ENCODE data around the gene S100A7A. TPM values are rescaled to one million over a fixed set of nuclear protein-coding genes. Genes with fewer than 3 reads are reported as not detected.
"Not testable (repeated sequence)": the region's sequence is repeated elsewhere in the genome, so short reads cannot be mapped to it uniquely, and the experiment has no call there.

Gene S100A7A
- total RNA-seq, 2 experiments from 2014 or later = not detected

DNA sequence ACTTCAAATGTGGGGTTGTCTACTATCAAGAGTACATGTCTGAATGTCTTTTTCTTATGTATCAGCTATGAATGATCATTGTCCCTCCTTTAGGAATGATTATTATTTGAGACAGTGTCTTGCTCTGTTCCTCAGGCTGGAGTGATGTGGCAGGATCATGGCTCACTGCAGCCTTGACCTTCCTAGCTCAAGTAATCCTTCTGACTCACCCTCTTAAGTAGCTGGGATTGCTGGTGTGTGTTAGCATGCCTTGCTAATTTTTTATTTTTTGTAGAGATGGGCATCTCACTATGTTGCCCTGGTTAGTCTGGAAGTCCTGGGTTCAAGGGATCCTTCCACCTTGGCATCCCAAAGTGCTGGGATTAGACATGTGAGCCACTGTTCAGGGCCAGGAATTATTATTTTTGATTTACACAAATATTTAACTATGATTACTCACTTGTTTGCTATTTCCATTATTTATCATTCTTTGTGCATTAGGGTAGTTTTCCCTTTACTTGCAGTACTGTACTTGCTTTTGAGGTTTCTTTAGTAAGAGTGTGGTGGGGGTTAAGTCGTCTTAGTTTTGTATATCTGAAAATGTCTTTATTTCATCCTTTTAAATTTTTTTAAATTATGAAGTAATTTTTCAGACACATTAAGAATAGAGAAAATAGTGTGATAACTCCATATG lies 31.3 kb downstream of the S100A7A start:
- POLR2A ChIA-PET = no interaction called here
- CTCF ChIA-PET = no interaction called here

GRCh38 chr1:153448851-153449250 lies 32.5 kb downstream of the S100A7A start:
- POLR2A ChIA-PET, CTCF ChIA-PET: not testable (repeated sequence)

DNA sequence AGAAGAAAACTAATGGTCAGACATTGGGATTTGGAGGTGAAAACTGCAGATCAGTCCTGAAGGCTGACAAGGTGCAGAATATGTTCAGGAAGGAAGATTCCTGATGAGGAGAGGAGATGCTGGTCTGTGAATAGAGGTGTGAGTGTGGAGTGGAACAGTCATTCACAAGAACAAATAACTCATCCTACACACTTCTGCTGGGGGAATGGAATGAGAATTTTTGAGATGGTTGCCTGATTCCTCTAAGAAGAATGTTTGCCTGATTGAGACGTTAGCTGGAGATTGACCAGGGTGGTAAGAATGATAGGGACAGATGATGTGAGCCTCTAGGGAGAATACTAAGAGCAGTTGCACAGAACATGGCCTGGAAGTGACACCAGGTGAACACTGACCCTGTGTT lies 40.1 kb downstream of the S100A7A start:
- POLR2A ChIA-PET = no interaction called here
- CTCF ChIA-PET = interaction anchor here (1.2 kb wide), 1 partner anchor 9 kb away, joined by 4 read pairs; no protein-coding TSS in a partner anchor

DNA sequence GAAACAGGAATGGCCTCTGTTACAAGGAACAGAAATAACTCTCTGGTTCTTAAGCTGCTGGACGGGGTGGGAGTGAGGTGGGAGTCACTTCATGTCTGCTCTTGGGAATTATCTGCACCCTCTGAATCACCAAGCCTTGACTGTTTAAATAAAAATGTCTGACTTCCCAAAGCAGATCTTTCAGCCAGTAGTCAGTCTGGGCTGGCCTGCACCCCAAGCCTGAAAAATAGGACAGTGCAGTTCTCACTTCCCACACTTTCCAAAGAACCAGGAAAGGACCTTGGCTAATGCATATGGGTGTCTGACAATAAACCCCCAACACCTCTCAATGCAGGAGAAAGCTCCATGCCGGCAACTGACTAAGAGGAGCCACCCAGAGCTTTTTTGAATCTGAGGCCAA lies 43.3 kb downstream of the S100A7A start:
- ChIA-PET CTCF (interaction anchor here (0.6 kb wide), 1 partner anchor 214 kb away, joined by 3 read pairs; no protein-coding TSS in a partner anchor), POLR2A (no interaction called here)

GRCh38 chr1:153460551-153460950 lies 44.2 kb downstream of the S100A7A start, which contains the start of gene S100A7:
Gene S100A7 (minus strand): TSS chr1:153460651. CDS start chr1:153459013, 1,638 bp downstream.
- ChIA-PET CTCF (interaction anchor here (0.5 kb wide), 1 partner anchor 27 kb away, joined by 3 read pairs; no protein-coding TSS in a partner anchor), POLR2A (no interaction called here)

- CTCF ChIA-PET, POLR2A ChIA-PET: not testable (repeated sequence)
Observed at GRCh38 chr1:153462741-153463140, 46.4 kb downstream of the S100A7A start.

DNA sequence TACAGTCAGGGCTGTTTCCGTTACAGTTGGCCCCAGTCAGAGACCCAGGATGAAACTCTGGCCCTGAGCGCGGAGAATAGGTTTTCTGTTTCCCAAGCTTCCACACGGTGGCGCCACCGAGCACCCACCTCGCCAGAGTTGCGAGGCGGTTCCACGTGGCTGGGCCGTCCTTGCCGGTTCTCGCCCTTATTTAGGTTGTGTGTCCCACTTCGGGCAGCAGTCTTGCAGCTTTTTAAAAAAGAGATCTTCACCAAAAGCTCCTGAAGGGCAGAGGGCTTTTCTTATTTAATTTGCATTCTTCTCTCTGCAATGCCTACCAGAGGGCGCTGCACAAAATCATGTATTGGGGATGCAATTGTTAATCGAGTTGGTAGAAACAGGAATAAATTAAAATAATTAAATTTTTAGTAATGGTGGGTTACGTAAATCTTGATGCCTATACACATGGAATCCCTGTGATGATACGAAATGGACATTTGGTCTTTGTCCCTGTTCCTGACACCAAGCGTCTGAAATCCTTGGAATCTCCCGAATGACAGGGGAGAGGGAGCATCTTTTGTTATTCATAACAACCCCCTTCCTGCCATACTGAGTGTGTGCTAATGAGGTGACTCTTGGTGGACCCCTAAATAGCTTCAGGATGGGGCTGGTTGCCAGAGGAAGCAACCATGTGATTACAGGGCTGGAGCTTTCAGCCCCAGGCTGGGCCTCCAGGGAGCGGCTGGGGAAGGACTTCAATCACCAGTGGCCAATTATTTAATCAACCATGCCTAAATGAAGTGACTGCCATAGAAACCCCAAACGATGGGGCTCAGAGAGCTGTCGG lies 49.7 kb downstream of the S100A7A start:
- POLR2A ChIA-PET = no interaction called here
- CTCF ChIA-PET = interaction anchor here (0.6 to 1.5 kb wide), 5 partner anchors 9 to 32 kb away, joined by 3 to 7 read pairs (median 4); no protein-coding TSS in a partner anchor

- POLR2A ChIA-PET = no interaction called here
- CTCF ChIA-PET = interaction anchor here (0.6 to 1.5 kb wide), 2 partner anchors 27 to 31 kb away, joined by 3 to 7 read pairs; no protein-coding TSS in a partner anchor
Observed at GRCh38 chr1:153466908-153467307, 50.6 kb downstream of the S100A7A start.

GRCh38 chr1:153470707-153471106 lies 54.4 kb downstream of the S100A7A start:
- CTCF ChIA-PET = no interaction called here

More at GRCh38 chr1:153470707-153471106, 54.4 kb downstream of the S100A7A start:
- POLR2A ChIA-PET = no interaction called here

Other genes with a start within 250 kb of the S100A7A start
- not detected for gene LELP1, start 213.1 kb upstream of the S100A7A start, total RNA-seq
- gene PRR9, start 198.9 kb upstream of the S100A7A start, total RNA-seq = not detected
- not detected for gene LORICRIN, start 156.8 kb upstream of the S100A7A start, total RNA-seq
- gene PGLYRP3, start 103.6 kb upstream of the S100A7A start, total RNA-seq = not detected
- gene PGLYRP4, start 67.7 kb upstream of the S100A7A start, total RNA-seq = not detected
- not detected for gene S100A9, start 58.7 kb upstream of the S100A7A start, total RNA-seq
- not detected for gene S100A12, start 40.9 kb upstream of the S100A7A start, total RNA-seq
- not detected for gene S100A8, start 25.4 kb upstream of the S100A7A start, total RNA-seq
- gene S100A7, start 44.1 kb downstream of the S100A7A start, total RNA-seq = not detected
- 100 to 1,000 TPM; 203 to 213 TPM for gene S100A6, start 119.5 kb downstream of the S100A7A start, total RNA-seq
- gene S100A5, start 124.4 kb downstream of the S100A7A start, total RNA-seq = 1 to 10 TPM; 1.1 to 1.2 TPM
- 100 to 1,000 TPM; 125 TPM for gene S100A4, start 129.3 kb downstream of the S100A7A start, total RNA-seq
- not detected for gene S100A3, start 132.7 kb downstream of the S100A7A start, total RNA-seq
- gene S100A2, start 149.3 kb downstream of the S100A7A start, total RNA-seq = 1 to 10 TPM; 1.2 to 1.6 TPM
- gene S100A16, start 196.6 kb downstream of the S100A7A start, total RNA-seq = not detected
- not detected for gene S100A14, start 199.8 kb downstream of the S100A7A start, total RNA-seq
- 1 to 10 TPM; 5.1 to 6.9 TPM for gene S100A13, start 211.0 kb downstream of the S100A7A start, total RNA-seq
- gene S100A1, start 211.9 kb downstream of the S100A7A start, total RNA-seq = not detected
- 10 to 100 TPM; 90.4 to 93.0 TPM for gene CHTOP, start 217.5 kb downstream of the S100A7A start, total RNA-seq
- gene SNAPIN, start 242.2 kb downstream of the S100A7A start, total RNA-seq = 10 to 100 TPM; 34.3 to 34.4 TPM